Endometrial microvascular endothelial cells (primary cell): ENCODE results near the gene TRIP13. TPM values are rescaled to one million over a fixed set of nuclear protein-coding genes. Genes with fewer than 3 reads are reported as not detected.

ENCODE experiments used
- in situ Hi-C: cut with HindIII; loops from 2 replicates; pipeline ENCODE4 v1.10.0; 2017; ENCODE audit warnings: low sequenced_read_pairs, low pct_unique_long_range_greater_than_20kb; ENCODE audit errors: inconsistent ontology term
- total RNA-seq: library from RNA; depleted of rRNA; stranded (reverse); fragments of >200 nt; gene quantifications from one replicate; pipeline ENCODE4 v1.2.3, GENCODE V29; 2015; ENCODE audit errors: inconsistent ontology term

Gene TRIP13
- total RNA-seq, 1 donor from 2014 or later = 64.1 TPM

- in situ Hi-C loops = no loop called here
Observed at GRCh38 chr5:944992-945685, 52.5 kb downstream of the TRIP13 start.

GRCh38 chr5:945691-946551, 53.2 kb downstream of the TRIP13 start:
- in situ Hi-C loops = no loop called here

GRCh38 chr5:946720-947625, 54.3 kb downstream of the TRIP13 start:
- in situ Hi-C loops = no loop called here

- in situ Hi-C loops = no loop called here
Observed at GRCh38 chr5:947626-948471, 55.2 kb downstream of the TRIP13 start.

GRCh38 chr5:948472-949274, 56.0 kb downstream of the TRIP13 start:
- in situ Hi-C loops = no loop called here

- in situ Hi-C loops = no loop called here
Observed at GRCh38 chr5:949275-949543, 56.5 kb downstream of the TRIP13 start.

- in situ Hi-C loops = no loop called here
Observed at GRCh38 chr5:949815-950560, 57.3 kb downstream of the TRIP13 start.

GRCh38 chr5:951940-952596, 59.4 kb downstream of the TRIP13 start:
- in situ Hi-C loops = no loop called here

GRCh38 chr5:952597-953271, 60.0 kb downstream of the TRIP13 start:
- in situ Hi-C loops = no loop called here

GRCh38 chr5:953535-954449, 61.1 kb downstream of the TRIP13 start:
- in situ Hi-C loops = no loop called here

GRCh38 chr5:955886-956761, 63.4 kb downstream of the TRIP13 start:
- in situ Hi-C loops = no loop called here

- in situ Hi-C loops = no loop called here
Observed at GRCh38 chr5:956941-957747, 64.5 kb downstream of the TRIP13 start.

GRCh38 chr5:957748-958485, 65.2 kb downstream of the TRIP13 start:
- in situ Hi-C loops = no loop called here
